IMR-90 (cell line): ENCODE measurements around the gene GLIS1.

Experiments used
- CHD1 ChIP-seq: IDR thresholded peaks from 2 replicates; pipeline ENCODE4 v1.6.1; 2012; ENCODE audit warnings: low read depth, low read length, improper control_type of control experiment
- CTCF ChIP-seq: conservative IDR thresholded peaks from 2 replicates; pipeline ENCODE4 v1.5.1; 2012; ENCODE audit warnings: mild to moderate bottlenecking, low read depth, low read length, improper control_type of control experiment
- FOS ChIP-seq: fragments of 150-350 bp; IDR thresholded peaks from 2 replicates; pipeline ENCODE4 v1.6.1; 2016; ENCODE audit warnings: low read depth, low read length
- MAFK ChIP-seq: IDR thresholded peaks from 2 replicates; pipeline ENCODE4 v1.6.1; 2012; ENCODE audit warnings: low read depth, low read length, improper control_type of control experiment
- MAZ ChIP-seq: IDR thresholded peaks from 2 replicates; pipeline ENCODE4 v1.6.1; 2012; ENCODE audit warnings: low read depth, mild to moderate bottlenecking, low read length, improper control_type of control experiment, moderate library complexity, borderline replicate concordance
- MXI1 ChIP-seq: IDR thresholded peaks from 2 replicates; pipeline ENCODE4 v1.6.1; 2012; ENCODE audit warnings: low read depth, mild to moderate bottlenecking, low read length, moderate library complexity, borderline replicate concordance
- POLR2A ChIP-seq: IDR thresholded peaks from 2 replicates; pipeline ENCODE4 v1.6.1; 2012; ENCODE audit warnings: mild to moderate bottlenecking, low read depth, low read length
- RCOR1 ChIP-seq: IDR thresholded peaks from 2 replicates; pipeline ENCODE4 v1.6.1; 2012; ENCODE audit warnings: mild to moderate bottlenecking, low read length, improper control_type of control experiment; ENCODE audit not compliant: insufficient replicate concordance
- RFX5 ChIP-seq: IDR thresholded peaks from 2 replicates; pipeline ENCODE4 v1.8.0; 2012; ENCODE audit warnings: low read depth, mild to moderate bottlenecking, low read length, moderate library complexity
- SMC3 ChIP-seq: fragments of 150-350 bp; IDR thresholded peaks from 2 replicates; pipeline ENCODE4 v1.6.1; 2016; ENCODE audit warnings: low read depth, mild to moderate bottlenecking, antibody characterized with exemption, low read length, moderate library complexity
- USF2 ChIP-seq: fragments of 150-350 bp; IDR thresholded peaks from 2 replicates; pipeline ENCODE4 v1.6.1; 2017; ENCODE audit warnings: mild to moderate bottlenecking, antibody characterized with exemption, low read length, low read depth

GRCh38 chr1:53575955-53576320 is 163.0 kb downstream of the GLIS1 start:
- TF ChIP-seq POLR2A, result no peak
- no peak for TF ChIP-seq CTCF
- no peak for TF ChIP-seq RCOR1
- TF ChIP-seq USF2, result no peak
- TF ChIP-seq MXI1, result no peak
- TF ChIP-seq CHD1, result no peak
- TF ChIP-seq MAZ, result no peak
- TF ChIP-seq SMC3, result no peak
- TF ChIP-seq FOS, result no peak
- TF ChIP-seq RFX5, result no peak
- TF ChIP-seq MAFK, result no peak
